ENCODE data around the gene ARHGEF17.

DNA sequence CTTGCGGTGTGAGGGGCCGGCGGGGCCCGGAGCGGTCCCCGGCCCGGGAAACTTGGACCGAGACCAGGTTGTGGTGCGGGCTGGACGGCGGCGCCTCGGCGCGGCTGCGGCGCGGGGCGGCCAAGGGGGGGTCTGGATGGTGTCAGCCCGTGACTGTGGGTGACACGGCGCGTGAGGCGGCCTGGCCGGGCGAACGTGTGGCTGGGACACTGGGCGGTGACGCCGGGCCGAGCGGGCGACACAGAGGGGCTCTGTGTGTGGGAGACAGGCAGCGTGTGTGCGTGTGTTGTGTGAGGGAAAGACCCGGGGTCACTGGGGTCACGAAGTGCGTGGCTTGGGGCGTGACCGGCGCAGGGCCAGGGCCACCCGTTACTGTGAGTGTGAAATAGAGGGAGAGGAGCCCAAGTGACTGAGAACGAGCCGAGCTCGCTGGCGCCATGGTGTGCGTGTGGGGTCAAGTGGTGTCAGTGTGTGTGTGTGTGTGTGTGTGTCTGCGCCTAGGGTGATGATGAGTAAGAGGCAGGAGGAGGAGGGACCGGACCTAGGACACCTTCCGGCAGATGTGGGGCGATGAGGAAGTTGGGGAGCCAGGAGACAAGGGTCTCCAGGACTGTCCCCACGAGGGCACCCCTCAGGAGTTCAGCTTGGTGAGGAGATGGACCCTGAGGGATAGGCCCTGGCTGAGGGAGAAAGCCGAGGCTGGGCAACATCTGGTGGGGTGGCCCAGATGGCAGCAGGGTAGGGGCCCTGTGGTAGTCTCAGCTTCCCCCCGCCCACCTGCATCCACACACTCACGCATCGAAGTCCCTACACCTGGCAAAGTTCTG, 68.9 kb downstream of the ARHGEF17 start:
- TF ChIP-seq, protein P1, sequence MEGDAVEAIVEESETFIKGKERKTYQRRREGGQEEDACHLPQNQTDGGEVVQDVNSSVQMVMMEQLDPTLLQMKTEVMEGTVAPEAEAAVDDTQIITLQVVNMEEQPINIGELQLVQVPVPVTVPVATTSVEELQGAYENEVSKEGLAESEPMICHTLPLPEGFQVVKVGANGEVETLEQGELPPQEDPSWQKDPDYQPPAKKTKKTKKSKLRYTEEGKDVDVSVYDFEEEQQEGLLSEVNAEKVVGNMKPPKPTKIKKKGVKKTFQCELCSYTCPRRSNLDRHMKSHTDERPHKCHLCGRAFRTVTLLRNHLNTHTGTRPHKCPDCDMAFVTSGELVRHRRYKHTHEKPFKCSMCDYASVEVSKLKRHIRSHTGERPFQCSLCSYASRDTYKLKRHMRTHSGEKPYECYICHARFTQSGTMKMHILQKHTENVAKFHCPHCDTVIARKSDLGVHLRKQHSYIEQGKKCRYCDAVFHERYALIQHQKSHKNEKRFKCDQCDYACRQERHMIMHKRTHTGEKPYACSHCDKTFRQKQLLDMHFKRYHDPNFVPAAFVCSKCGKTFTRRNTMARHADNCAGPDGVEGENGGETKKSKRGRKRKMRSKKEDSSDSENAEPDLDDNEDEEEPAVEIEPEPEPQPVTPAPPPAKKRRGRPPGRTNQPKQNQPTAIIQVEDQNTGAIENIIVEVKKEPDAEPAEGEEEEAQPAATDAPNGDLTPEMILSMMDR (IDR thresholded peaks at IDR 0.05) = no peak
- TF ChIP-seq POLR2A (IDR thresholded peaks at IDR 0.05) = peak; percentile 18

Data from right lobe of liver (tissue), 4 donors.